ENCODE data around the gene SASH1.

The SASH1 gene

DNA sequence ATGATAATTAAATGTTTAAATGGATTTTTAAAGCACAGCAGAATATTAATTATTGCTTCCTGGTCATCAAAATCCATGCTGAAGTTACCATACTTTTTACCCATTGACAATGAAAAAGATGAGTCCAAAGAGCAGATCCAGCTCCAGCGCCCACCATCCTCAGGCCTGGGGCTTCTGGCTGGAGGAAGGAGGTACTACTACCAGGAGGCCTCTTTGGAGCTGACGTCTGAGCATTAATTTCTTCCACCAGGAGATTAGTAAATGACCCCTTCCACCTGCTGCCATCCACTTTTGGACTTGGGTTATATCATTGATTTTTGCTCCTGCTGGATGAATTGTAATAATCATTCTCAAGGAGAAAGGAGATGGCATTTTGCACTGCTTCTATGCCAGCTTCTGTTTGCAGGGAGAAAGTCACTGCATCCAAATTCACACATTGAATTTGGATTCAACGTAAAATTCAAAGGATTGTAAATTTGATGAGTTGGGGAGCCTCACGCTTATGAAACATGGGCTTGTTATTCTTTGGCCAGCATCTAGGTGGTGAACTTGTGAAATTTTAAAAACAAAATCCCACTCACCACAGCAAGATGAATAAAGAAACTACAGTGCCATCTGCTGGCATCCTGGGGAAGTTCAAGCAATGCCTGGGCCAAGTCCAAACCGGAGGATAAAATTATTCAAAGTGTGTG lies 121.8 kb downstream of the SASH1 start:
- Mint-ChIP-seq H3K4me3 (no peak overlapping the region), H3K4me1 (ENCODE audit: low read depth) (peaks cover 40% of the 10 kb centered on the region), H3K36me3 (ENCODE audit: low read depth) (peaks cover 7% of the 10 kb centered on the region), H3K27ac (no peak overlapping the region), H3K9me3 (no peaks in the 10 kb centered on the region), H3K27me3 (peaks cover 8% of the 10 kb centered on the region)
- intact Hi-C loops (cut with micrococcal nuclease): loop anchor here (1.0 to 10.0 kb wide), 3 partner anchors 122 to 320 kb away; partner anchors contain the start of gene SASH1

DNA sequence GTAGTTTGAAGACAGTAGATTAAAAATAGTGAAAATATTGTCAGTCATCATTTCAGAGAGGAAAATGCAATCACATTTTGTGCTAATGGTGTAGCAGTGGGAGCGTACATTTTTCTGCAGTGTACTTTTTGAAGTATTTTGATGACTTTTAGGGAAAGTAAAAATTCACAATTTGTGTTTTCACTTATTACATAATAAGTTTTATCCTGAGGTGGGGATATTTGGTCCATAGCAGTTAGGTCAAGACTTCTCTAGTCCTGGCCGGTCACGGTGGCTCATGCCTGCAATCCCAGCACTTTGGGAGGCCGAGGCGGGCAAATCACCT lies 122.3 kb downstream of the SASH1 start:
- Mint-ChIP-seq H3K27ac (no peak overlapping the region), H3K9me3 (no peaks in the 10 kb centered on the region), H3K4me1 (ENCODE audit: low read depth) (peaks cover 40% of the 10 kb centered on the region), H3K4me3 (no peak overlapping the region), H3K36me3 (ENCODE audit: low read depth) (peaks cover 7% of the 10 kb centered on the region), H3K27me3 (peaks cover 8% of the 10 kb centered on the region)
- intact Hi-C loops (cut with micrococcal nuclease): loop anchor here (2.0 to 10.0 kb wide), 2 partner anchors 122 to 320 kb away; partner anchors contain the start of gene SASH1

- no peak overlapping the region for H3K4me3 Mint-ChIP-seq
- intact Hi-C loops (cut with micrococcal nuclease): loop anchor here (2.0 to 10.0 kb wide), 2 partner anchors 123 to 321 kb away; partner anchors contain the start of gene SASH1
- peaks cover 40% of the 10 kb centered on the region for H3K4me1 Mint-ChIP-seq (ENCODE audit: low read depth)
- no peaks in the 10 kb centered on the region for H3K9me3 Mint-ChIP-seq
- H3K36me3 Mint-ChIP-seq (ENCODE audit: low read depth): peaks cover 14% of the 10 kb centered on the region
- peaks cover 8% of the 10 kb centered on the region for H3K27me3 Mint-ChIP-seq
- H3K27ac Mint-ChIP-seq: no peak overlapping the region
Measured at GRCh38 chr6:148465670-148466069, 123.0 kb downstream of the SASH1 start.

- no peak overlapping the region for H3K4me3 Mint-ChIP-seq
- no peak overlapping the region for H3K27ac Mint-ChIP-seq
- peaks cover 16% of the 10 kb centered on the region for H3K36me3 Mint-ChIP-seq (ENCODE audit: low read depth)
- no peaks in the 10 kb centered on the region for H3K9me3 Mint-ChIP-seq
- intact Hi-C loops (cut with micrococcal nuclease): loop anchor here (10.0 kb wide), 1 partner anchor 321 kb away; no protein-coding TSS in a partner anchor
- peaks cover 8% of the 10 kb centered on the region for H3K27me3 Mint-ChIP-seq
- H3K4me1 Mint-ChIP-seq (ENCODE audit: low read depth): peaks cover 40% of the 10 kb centered on the region
Measured at GRCh38 chr6:148466158-148466557, 123.5 kb downstream of the SASH1 start.

DNA sequence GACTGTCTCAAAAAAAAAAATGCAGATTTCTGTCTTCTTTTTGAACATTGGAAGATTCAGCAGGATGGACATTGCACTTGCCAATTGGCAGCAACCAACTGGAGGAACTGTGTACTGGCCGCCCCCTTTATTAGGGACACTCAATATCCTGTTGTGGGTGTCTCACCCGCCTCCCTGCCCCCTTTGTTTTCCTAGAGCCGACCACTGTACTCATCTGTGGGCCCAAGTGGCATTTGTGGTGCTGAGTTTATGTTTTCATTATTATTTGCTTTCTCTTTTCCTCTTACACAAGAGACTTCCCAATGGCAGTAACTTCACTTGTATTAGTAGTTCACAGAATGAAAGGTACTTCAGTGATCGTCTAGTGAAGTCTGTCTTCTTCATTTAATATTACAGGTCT lies 125.3 kb downstream of the SASH1 start:
- intact Hi-C loops (cut with micrococcal nuclease): loop anchor here (10.0 kb wide), 1 partner anchor 323 kb away; no protein-coding TSS in a partner anchor
- Mint-ChIP-seq H3K27me3 (peaks cover 12% of the 10 kb centered on the region), H3K4me1 (ENCODE audit: low read depth) (peaks cover 26% of the 10 kb centered on the region), H3K27ac (no peak overlapping the region), H3K4me3 (no peak overlapping the region), H3K9me3 (no peaks in the 10 kb centered on the region), H3K36me3 (ENCODE audit: low read depth) (peaks cover 28% of the 10 kb centered on the region)

- Mint-ChIP-seq H3K4me1 (ENCODE audit: low read depth) (peaks cover 10% of the 10 kb centered on the region), H3K27ac (no peak overlapping the region), H3K4me3 (no peak overlapping the region), H3K36me3 (ENCODE audit: low read depth) (peaks cover 40% of the 10 kb centered on the region), H3K27me3 (peaks cover 10% of the 10 kb centered on the region), H3K9me3 (no peaks in the 10 kb centered on the region)
- intact Hi-C loops (cut with micrococcal nuclease): no loop called here
Measured at GRCh38 chr6:148470156-148470555, 127.5 kb downstream of the SASH1 start.

DNA sequence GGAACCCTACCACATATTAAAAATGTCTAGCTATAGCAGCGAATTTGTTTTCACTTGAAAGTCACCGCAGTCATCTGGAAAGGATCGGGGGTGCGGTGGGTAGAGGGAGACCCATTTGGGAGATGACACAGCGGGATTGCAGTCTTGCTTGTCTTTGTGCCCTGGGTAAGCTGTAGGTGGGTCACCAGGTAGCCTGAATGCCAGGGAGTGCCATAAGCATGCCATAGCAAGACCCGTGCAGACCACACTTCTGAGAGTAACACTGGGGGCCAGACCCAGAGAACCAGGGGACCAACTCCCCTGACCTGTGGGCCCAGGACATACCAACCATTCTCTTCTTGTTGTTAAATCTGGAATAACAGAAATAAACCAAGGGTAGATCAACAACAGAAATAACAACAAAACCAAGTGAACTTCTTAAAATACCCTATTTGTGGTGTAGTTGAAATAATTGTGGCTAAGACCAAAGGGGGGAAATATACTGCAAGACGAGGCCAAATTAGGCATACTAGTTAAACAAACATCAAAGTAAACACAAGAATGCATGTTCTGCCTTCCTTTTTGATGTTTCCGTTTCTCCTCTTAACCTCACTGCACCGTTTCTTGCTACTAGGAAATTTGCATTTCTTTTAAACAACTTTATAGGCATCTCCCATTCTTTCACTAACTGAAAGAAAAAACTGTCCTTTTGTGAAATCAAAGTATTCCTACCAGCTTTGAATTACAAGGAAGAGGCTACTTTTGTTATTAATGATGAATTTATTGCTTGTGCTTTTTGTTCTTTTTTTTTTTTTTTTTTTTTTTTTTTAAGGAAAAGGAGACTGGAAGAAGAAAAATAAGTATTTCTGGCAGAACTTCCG lies 128.2 kb downstream of the SASH1 start:
- no peak overlapping the region for H3K4me3 Mint-ChIP-seq
- H3K27me3 Mint-ChIP-seq: peaks cover 10% of the 10 kb centered on the region
- peaks cover 6% of the 10 kb centered on the region for H3K4me1 Mint-ChIP-seq (ENCODE audit: low read depth)
- no peak overlapping the region for H3K27ac Mint-ChIP-seq
- H3K36me3 Mint-ChIP-seq (ENCODE audit: low read depth): peaks cover 47% of the 10 kb centered on the region
- intact Hi-C loops (cut with micrococcal nuclease): no loop called here
- no peaks in the 10 kb centered on the region for H3K9me3 Mint-ChIP-seq

- H3K9me3 Mint-ChIP-seq: no peaks in the 10 kb centered on the region
- H3K27ac Mint-ChIP-seq: no peak overlapping the region
- H3K4me3 Mint-ChIP-seq: no peak overlapping the region
- peaks cover 54% of the 10 kb centered on the region for H3K36me3 Mint-ChIP-seq (ENCODE audit: low read depth)
- H3K4me1 Mint-ChIP-seq (ENCODE audit: low read depth): no peaks in the 10 kb centered on the region
- intact Hi-C loops (cut with micrococcal nuclease): no loop called here
- H3K27me3 Mint-ChIP-seq: peaks cover 9% of the 10 kb centered on the region
Measured at GRCh38 chr6:148471624-148472159, 129.1 kb downstream of the SASH1 start.

GRCh38 chr6:148472171-148473105 lies 129.8 kb downstream of the SASH1 start:
- intact Hi-C loops (cut with micrococcal nuclease): no loop called here
- H3K4me1 Mint-ChIP-seq (ENCODE audit: low read depth): no peaks in the 10 kb centered on the region
- H3K9me3 Mint-ChIP-seq: no peaks in the 10 kb centered on the region
- H3K36me3 Mint-ChIP-seq (ENCODE audit: low read depth): peaks cover 54% of the 10 kb centered on the region
- H3K4me3 Mint-ChIP-seq: no peak overlapping the region
- peaks cover 4% of the 10 kb centered on the region for H3K27me3 Mint-ChIP-seq
- no peak overlapping the region for H3K27ac Mint-ChIP-seq

- Mint-ChIP-seq H3K9me3 (no peaks in the 10 kb centered on the region), H3K27me3 (peaks cover 2% of the 10 kb centered on the region), H3K4me1 (ENCODE audit: low read depth) (no peaks in the 10 kb centered on the region)
Measured at GRCh38 chr6:148479497-148479896, 136.9 kb downstream of the SASH1 start.

GRCh38 chr6:148487461-148487860 lies 144.8 kb downstream of the SASH1 start:
- Mint-ChIP-seq H3K4me1 (ENCODE audit: low read depth) (no peaks in the 10 kb centered on the region), H3K4me3 (no peak overlapping the region), H3K27me3 (peaks cover 5% of the 10 kb centered on the region), H3K9me3 (no peaks in the 10 kb centered on the region), H3K27ac (no peak overlapping the region), H3K36me3 (ENCODE audit: low read depth) (peaks cover 27% of the 10 kb centered on the region)
- intact Hi-C loops (cut with micrococcal nuclease): no loop called here

More at GRCh38 chr6:148479497-148479896, 136.9 kb downstream of the SASH1 start:
- H3K36me3 Mint-ChIP-seq (ENCODE audit: low read depth): peaks cover 27% of the 10 kb centered on the region
- intact Hi-C loops (cut with micrococcal nuclease): no loop called here
- no peak overlapping the region for H3K4me3 Mint-ChIP-seq
- H3K27ac Mint-ChIP-seq: no peak overlapping the region

DNA sequence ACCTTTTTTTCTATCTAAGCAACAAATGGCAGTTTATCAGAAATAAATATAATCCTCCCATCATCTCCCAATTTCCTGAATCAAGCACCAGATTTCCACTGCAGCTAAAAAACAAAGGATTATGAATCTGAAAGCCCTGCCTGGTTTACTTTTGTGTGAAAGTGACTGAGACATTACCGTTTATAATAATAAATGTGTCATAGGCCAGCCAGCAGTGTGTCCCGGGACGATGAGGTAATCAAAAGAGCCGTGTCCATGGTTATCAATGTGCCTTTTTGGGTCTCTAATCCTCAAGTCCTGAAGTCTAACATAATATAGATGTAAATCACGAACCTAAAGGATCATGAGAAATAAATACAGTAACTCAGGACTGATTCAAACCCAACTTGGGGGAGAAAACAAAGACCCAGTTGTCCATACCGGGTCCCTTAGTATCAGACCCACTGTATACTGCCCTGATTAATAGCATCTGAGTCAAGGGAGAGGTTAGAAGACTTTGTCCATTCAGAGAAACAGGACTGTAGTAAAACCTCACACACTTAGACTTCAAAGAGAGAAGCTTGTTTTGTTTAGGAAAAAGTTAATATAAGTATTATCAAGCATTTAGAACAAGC lies 149.1 kb downstream of the SASH1 start:
- no peaks in the 10 kb centered on the region for H3K9me3 Mint-ChIP-seq
- no peak overlapping the region for H3K27ac Mint-ChIP-seq
- intact Hi-C loops (cut with micrococcal nuclease): no loop called here
- H3K4me1 Mint-ChIP-seq (ENCODE audit: low read depth): no peaks in the 10 kb centered on the region
- H3K36me3 Mint-ChIP-seq (ENCODE audit: low read depth): peaks cover 27% of the 10 kb centered on the region
- H3K4me3 Mint-ChIP-seq: no peak overlapping the region
- H3K27me3 Mint-ChIP-seq: peaks cover 3% of the 10 kb centered on the region

Data from dendritic cell treated with granulocyte-macrophage colony-stimulating factor and Interleukin-4, amounts not matched to agents 40 ng/mL and 50 ng/mL, for 4 days (primary cell).